Measurements from ENCODE around the gene CLDN24.

Gene CLDN24

DNA sequence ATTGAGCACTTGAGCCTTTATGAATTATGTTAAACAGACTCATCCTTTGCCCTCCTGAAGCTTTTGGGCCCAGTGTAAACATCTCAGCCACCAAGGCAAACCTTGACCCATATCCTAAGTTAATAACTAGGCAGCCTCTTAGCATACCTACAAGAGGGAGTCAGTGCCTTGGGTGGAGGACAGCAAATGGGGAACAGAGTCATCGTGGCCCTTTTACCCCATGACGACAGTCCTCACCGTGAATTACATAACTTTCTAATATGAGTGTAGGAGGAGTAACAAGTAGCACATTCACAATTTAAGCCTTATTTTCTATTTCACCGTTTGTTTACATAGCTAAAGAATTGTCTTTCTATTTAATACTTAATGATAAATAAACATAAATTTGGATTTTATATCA lies 18.9 kb downstream of the CLDN24 start:
- Histone ChIP-seq H4K20me1 (ENCODE audit: low read depth, low read length) (no peaks in the 10 kb centered on the region), H2AFZ (ENCODE audit: low read depth, low read length, severe bottlenecking) (no peak overlapping the region), H3F3A (ENCODE audit: insufficient read depth) (no peaks in the 10 kb centered on the region), H3K79me2 (ENCODE audit: insufficient read depth, low read length) (no peaks in the 10 kb centered on the region), H3K27ac (ENCODE audit: low read depth, low read length) (no peak overlapping the region), H3K36me3 (ENCODE audit: low read length) (no peaks in the 10 kb centered on the region), H3K4me2 (ENCODE audit: low read depth, low read length, poor library complexity, severe bottlenecking) (no peak overlapping the region), H3K27me3 (ENCODE audit: low read length) (no peaks in the 10 kb centered on the region; the same call in 1 of the 2 replicates), H3K9ac (ENCODE audit: low read length) (no peak overlapping the region), H3K4me3 (ENCODE audit: insufficient read depth, low read length, poor library complexity, severe bottlenecking) (no peak overlapping the region), H3K9me3 (ENCODE audit: insufficient read depth, low read length) (no peaks in the 10 kb centered on the region), H3K9me2 (replicated peaks; ENCODE audit: insufficient read depth, low read length) (no peaks in the 10 kb centered on the region)
- no peak for TF ChIP-seq EZH2phosphoT487 (conservative IDR thresholded peaks at IDR 0.05; ENCODE audit: low read length)
- TF ChIP-seq, protein P1, sequence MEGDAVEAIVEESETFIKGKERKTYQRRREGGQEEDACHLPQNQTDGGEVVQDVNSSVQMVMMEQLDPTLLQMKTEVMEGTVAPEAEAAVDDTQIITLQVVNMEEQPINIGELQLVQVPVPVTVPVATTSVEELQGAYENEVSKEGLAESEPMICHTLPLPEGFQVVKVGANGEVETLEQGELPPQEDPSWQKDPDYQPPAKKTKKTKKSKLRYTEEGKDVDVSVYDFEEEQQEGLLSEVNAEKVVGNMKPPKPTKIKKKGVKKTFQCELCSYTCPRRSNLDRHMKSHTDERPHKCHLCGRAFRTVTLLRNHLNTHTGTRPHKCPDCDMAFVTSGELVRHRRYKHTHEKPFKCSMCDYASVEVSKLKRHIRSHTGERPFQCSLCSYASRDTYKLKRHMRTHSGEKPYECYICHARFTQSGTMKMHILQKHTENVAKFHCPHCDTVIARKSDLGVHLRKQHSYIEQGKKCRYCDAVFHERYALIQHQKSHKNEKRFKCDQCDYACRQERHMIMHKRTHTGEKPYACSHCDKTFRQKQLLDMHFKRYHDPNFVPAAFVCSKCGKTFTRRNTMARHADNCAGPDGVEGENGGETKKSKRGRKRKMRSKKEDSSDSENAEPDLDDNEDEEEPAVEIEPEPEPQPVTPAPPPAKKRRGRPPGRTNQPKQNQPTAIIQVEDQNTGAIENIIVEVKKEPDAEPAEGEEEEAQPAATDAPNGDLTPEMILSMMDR (IDR thresholded peaks at IDR 0.05; ENCODE audit: insufficient read depth, low read length, poor library complexity, severe bottlenecking), result no peak

DNA sequence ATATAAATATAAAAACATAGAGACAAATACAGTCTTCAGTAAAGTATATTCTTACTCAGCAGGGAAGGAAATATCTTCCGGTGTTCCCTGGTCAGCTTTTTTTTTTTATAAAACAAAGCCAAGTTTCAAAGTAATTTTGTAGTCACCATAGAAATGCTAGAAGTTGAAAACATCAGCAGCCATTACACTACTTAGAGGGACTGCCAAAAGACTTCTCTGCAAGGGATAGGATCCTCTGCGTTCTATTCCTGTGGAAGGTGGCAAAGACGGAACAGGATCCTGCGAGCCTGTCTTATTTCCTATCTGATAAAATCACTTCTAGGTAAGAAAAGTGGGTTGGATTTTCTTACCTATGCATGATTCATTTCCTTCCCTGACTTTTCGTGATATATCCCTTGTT lies 21.6 kb downstream of the CLDN24 start:
- H3K9ac ChIP-seq (ENCODE audit: low read length), result no peak overlapping the region
- H3K4me3 ChIP-seq (ENCODE audit: insufficient read depth, low read length, poor library complexity, severe bottlenecking), result no peak overlapping the region
- no peaks in the 10 kb centered on the region for H3F3A ChIP-seq (ENCODE audit: insufficient read depth)
- no peak overlapping the region for H3K27ac ChIP-seq (ENCODE audit: low read depth, low read length)
- H3K9me2 ChIP-seq (replicated peaks; ENCODE audit: insufficient read depth, low read length), result no peaks in the 10 kb centered on the region
- TF ChIP-seq, protein P1 (IDR thresholded peaks at IDR 0.05; ENCODE audit: insufficient read depth, low read length, poor library complexity, severe bottlenecking), result no peak
- TF ChIP-seq EZH2phosphoT487 (conservative IDR thresholded peaks at IDR 0.05; ENCODE audit: low read length), result no peak
- no peaks in the 10 kb centered on the region for H3K9me3 ChIP-seq (ENCODE audit: insufficient read depth, low read length)
- H2AFZ ChIP-seq (ENCODE audit: low read depth, low read length, severe bottlenecking), result no peak overlapping the region
- no peaks in the 10 kb centered on the region for H3K79me2 ChIP-seq (ENCODE audit: insufficient read depth, low read length)
- no peaks in the 10 kb centered on the region for H3K36me3 ChIP-seq (ENCODE audit: low read length)
- H4K20me1 ChIP-seq (ENCODE audit: low read depth, low read length), result no peaks in the 10 kb centered on the region
- H3K27me3 ChIP-seq (ENCODE audit: low read length), result no peaks in the 10 kb centered on the region
- H3K4me2 ChIP-seq (ENCODE audit: low read depth, low read length, poor library complexity, severe bottlenecking), result no peak overlapping the region

DNA sequence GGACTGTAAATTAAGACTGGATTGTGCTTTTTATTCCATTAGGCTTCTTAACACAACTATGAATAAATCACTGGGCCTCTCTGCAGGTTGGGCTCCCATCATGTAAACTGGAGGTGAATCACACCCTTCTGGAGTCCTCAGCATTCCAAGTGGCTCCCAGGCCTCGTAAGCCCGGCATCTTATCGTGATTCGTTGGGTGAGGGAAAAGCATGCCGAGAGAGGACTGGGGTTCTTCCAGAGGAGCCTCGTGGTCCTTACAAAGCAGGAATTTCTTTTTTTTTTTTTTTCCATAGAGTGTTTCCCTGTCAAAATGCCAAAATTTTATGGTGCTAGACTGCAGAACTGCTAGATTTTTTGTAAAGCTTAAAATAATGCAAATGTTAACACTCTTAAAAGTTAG lies 22.2 kb downstream of the CLDN24 start:
- no peaks in the 10 kb centered on the region for H3K9me3 ChIP-seq (ENCODE audit: insufficient read depth, low read length)
- no peaks in the 10 kb centered on the region for H3K27me3 ChIP-seq (ENCODE audit: low read length)
- no peaks in the 10 kb centered on the region for H3F3A ChIP-seq (ENCODE audit: insufficient read depth)
- no peak overlapping the region for H3K4me2 ChIP-seq (ENCODE audit: low read depth, low read length, poor library complexity, severe bottlenecking)
- H4K20me1 ChIP-seq (ENCODE audit: low read depth, low read length), result no peaks in the 10 kb centered on the region
- H3K9me2 ChIP-seq (replicated peaks; ENCODE audit: insufficient read depth, low read length), result no peaks in the 10 kb centered on the region
- no peaks in the 10 kb centered on the region for H3K36me3 ChIP-seq (ENCODE audit: low read length)
- H3K9ac ChIP-seq (ENCODE audit: low read length), result no peak overlapping the region
- no peak for TF ChIP-seq EZH2phosphoT487 (conservative IDR thresholded peaks at IDR 0.05; ENCODE audit: low read length)
- TF ChIP-seq, protein P1 (IDR thresholded peaks at IDR 0.05; ENCODE audit: insufficient read depth, low read length, poor library complexity, severe bottlenecking), result no peak
- H3K27ac ChIP-seq (ENCODE audit: low read depth, low read length), result no peak overlapping the region
- H3K79me2 ChIP-seq (ENCODE audit: insufficient read depth, low read length), result no peaks in the 10 kb centered on the region
- no peak overlapping the region for H3K4me3 ChIP-seq (ENCODE audit: insufficient read depth, low read length, poor library complexity, severe bottlenecking)
- no peak overlapping the region for H2AFZ ChIP-seq (ENCODE audit: low read depth, low read length, severe bottlenecking)

Measured in SU-DHL-6 (cell line).